B cell (primary cell): ENCODE results near the gene NIPAL3. TPM values are rescaled to one million over a fixed set of nuclear protein-coding genes. Genes with fewer than 3 reads are reported as not detected.

Experiments used
- ATAC-seq: fragments of 200-7000 bp; cut with Tn5 transposase; one replicate; pipeline ENCODE4 v1.10.0; 2021; ENCODE audit warnings: low read depth, mild to moderate bottlenecking, moderate number of reproducible peaks, moderate library complexity
- CTCF ChIA-PET: fragments of 350-600 bp; sonication (Branson Sonifier 250); formaldehyde crosslinking; loops from one replicate; lab custom pipeline; 2021; ENCODE audit warnings: antibody characterized with exemption, inconsistent platforms; lab: Charles Lee
- POLR2A ChIA-PET: fragments of 350-600 bp; sonication (Branson Sonifier 250); formaldehyde crosslinking; loops from one replicate; lab custom pipeline; 2021; ENCODE audit warnings: antibody characterized with exemption; lab: Charles Lee
- DNase-seq: peaks from one replicate; pipeline ENCODE4 v3.0.0; 2013
- H2AFZ ChIP-seq: 2 replicates; pipeline ENCODE4 v1.6.1; 2012; ENCODE audit warnings: mild to moderate bottlenecking, low read depth, low read length; ENCODE audit not compliant: insufficient read depth, poor library complexity, severe bottlenecking
- H3K27ac ChIP-seq, 2 donors: 1 replicate in 1 of 2; 2 replicates in 1 of 2; pipeline ENCODE4 v1.5.1; 2012 to 2013; ENCODE audit warnings: low read length in 2 of 2, mild to moderate bottlenecking in 2 of 2, moderate library complexity in 1 of 2
- H3K27me3 ChIP-seq, 4 experiments: fragments of 200-600 bp in 1 of 4; sonication (generic) in 1 of 4; replicated peaks in 1 of 4; 1 replicate in 2 of 4; 2 replicates in 2 of 4; pipeline versions ENCODE4 v1.6.1 to v1.7.0; 2013 to 2016; ENCODE audit warnings: low read length in 3 of 4, mild to moderate bottlenecking in 2 of 4, mixed read lengths in 1 of 4, moderate library complexity in 1 of 4; ENCODE audit not compliant: insufficient read depth in 4 of 4, control insufficient read depth in 3 of 4; ENCODE audit errors: control extremely low read depth in 1 of 4
- H3K36me3 ChIP-seq, 2 experiments: replicated peaks in 1 of 2; 1 replicate in 1 of 2; 2 replicates in 1 of 2; pipeline versions ENCODE4 v1.6.1 to v1.7.1; 2013; ENCODE audit warnings: low read length in 1 of 2; ENCODE audit not compliant: insufficient read depth in 2 of 2, control insufficient read depth in 1 of 2; ENCODE audit errors: control extremely low read depth in 1 of 2, extremely low read depth in 1 of 2
- H3K4me1 ChIP-seq, 2 donors: fragments of 200-600 bp in 1 of 2; sonication (generic) in 1 of 2; 1 replicate in 1 of 2; 2 replicates in 1 of 2; pipeline versions ENCODE4 v1.5.1 to v1.6.1; 2013 to 2017; ENCODE audit warnings: low read length in 2 of 2; ENCODE audit not compliant: control insufficient read depth in 2 of 2, insufficient read depth in 2 of 2
- H3K4me2 ChIP-seq: replicated peaks from 2 replicates; pipeline ENCODE3; 2012; ENCODE audit warnings: mild to moderate bottlenecking, low read depth, low read length; ENCODE audit not compliant: poor library complexity, severe bottlenecking
- H3K4me3 ChIP-seq, 5 experiments: fragments of 200-600 bp in 1 of 5; sonication (generic) in 1 of 5; 1 replicate in 3 of 5; 2 replicates in 2 of 5; pipeline versions ENCODE4 v1.5.1 to v1.7.0; 2011 to 2016; ENCODE audit warnings: low read length in 4 of 5, mild to moderate bottlenecking in 4 of 5, low read depth in 2 of 5, control low read depth in 1 of 5, moderate library complexity in 1 of 5; ENCODE audit not compliant: insufficient read depth in 1 of 5; ENCODE audit errors: control extremely low read depth in 1 of 5, extremely low read depth in 1 of 5
- H3K79me2 ChIP-seq: fragments of 200-600 bp; sonication (generic); one replicate; pipeline ENCODE4 v1.6.0; 2016; ENCODE audit warnings: low read length; ENCODE audit not compliant: control insufficient read depth, insufficient read depth
- H3K9ac ChIP-seq: fragments of 200-600 bp; sonication (generic); 2 replicates; pipeline ENCODE4 v1.6.1; 2017; ENCODE audit warnings: mild to moderate bottlenecking, low read length, moderate library complexity
- H3K9me3 ChIP-seq, 3 donors: one replicate each; pipeline versions ENCODE4 v1.6.1 to v1.7.1; 2013; ENCODE audit warnings: low read length in 2 of 3; ENCODE audit not compliant: control insufficient read depth in 2 of 3, insufficient read depth in 1 of 3; ENCODE audit errors: control extremely low read depth in 1 of 3
- H4K20me1 ChIP-seq: 2 replicates; pipeline ENCODE4 v1.6.0; 2012; ENCODE audit warnings: mild to moderate bottlenecking, low read length; ENCODE audit not compliant: insufficient read depth, control insufficient read depth, poor library complexity, severe bottlenecking
- H3K27ac Mint-ChIP-seq: one replicate; pipeline ENCODE4 v1.8.0; 2021; ENCODE audit warnings: mixed read lengths
- H3K27me3 Mint-ChIP-seq: one replicate; pipeline ENCODE4 v1.8.0; 2021; ENCODE audit warnings: mixed read lengths
- H3K4me1 Mint-ChIP-seq: one replicate; pipeline ENCODE4 v1.8.0; 2021; ENCODE audit warnings: mixed read lengths
- H3K4me3 Mint-ChIP-seq: one replicate; pipeline ENCODE4 v1.8.0; 2021; ENCODE audit warnings: mixed read lengths
- H3K9me3 Mint-ChIP-seq: one replicate; pipeline ENCODE4 v1.8.0; 2022; ENCODE audit warnings: mixed read lengths; ENCODE audit not compliant: insufficient read depth
- EZH2 ChIP-seq: IDR thresholded peaks from 2 replicates; pipeline ENCODE4 v1.6.1; 2012; ENCODE audit warnings: borderline replicate concordance, low read depth, mild to moderate bottlenecking, moderate library complexity, low read length; ENCODE audit not compliant: insufficient read depth, poor library complexity, severe bottlenecking
- WGBS: methylation state at CpG from one replicate; pipeline ENCODE4 v1.1.5; 2013; ENCODE audit warnings: missing lambda C conversion rate; ENCODE audit not compliant: insufficient coverage; 5-methylcytosine and 5-hydroxymethylcytosine counted together
- intact Hi-C: fragments of 100-400 bp; cut with micrococcal nuclease; formaldehyde crosslinking; loops from one replicate; pipeline ENCODE4 v1.10.0; 2022
- polyA plus RNA-seq: library from polyadenylated mRNA; depleted of rRNA; stranded (reverse); fragments of >200 nt; gene quantifications from 2 replicates; pipeline ENCODE4 v1.2.3, GENCODE V29; 2012
- total RNA-seq, 2 donors: library from RNA; stranded (reverse); fragments of 120-200 nt in 1 of 2; gene quantifications; 1 replicate in 1 of 2; 2 replicates in 1 of 2; pipeline versions ENCODE4 v1.2.3 to v1.2.4, GENCODE V29; 2013 to 2022
- TF ChIP-seq, protein P1 (sequence below): fragments of 200-600 bp; IDR thresholded peaks from one replicate; pipeline ENCODE4 v1.8.0; 2022; ENCODE audit warnings: antibody characterized with exemption, mild to moderate bottlenecking

Gene NIPAL3
- total and polyA plus RNA-seq, 2 donors (not counting 1 experiment from before 2014, with no cell fraction given): 23.8 to 31.6 TPM

DNA sequence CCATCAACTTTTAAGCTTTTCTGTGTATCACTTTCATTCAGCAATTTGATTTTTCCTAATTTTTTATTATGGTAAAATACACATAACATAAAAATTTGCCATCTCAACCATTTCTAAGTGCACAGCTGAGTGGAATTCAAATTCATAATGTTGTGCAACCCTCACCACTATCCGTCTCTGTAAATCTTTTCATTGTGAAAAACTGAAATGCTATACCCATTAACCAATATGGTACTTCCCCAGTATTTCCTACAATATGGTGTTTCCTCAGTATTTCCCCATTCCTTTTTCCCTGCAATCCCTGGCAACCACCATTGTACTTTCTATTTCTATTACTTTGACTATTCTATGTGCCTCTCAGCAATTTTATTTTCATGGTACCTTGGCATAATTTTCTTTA lies 8.8 kb upstream of the NIPAL3 start:
- no peak overlapping the region for H3K4me3 Mint-ChIP-seq
- Histone ChIP-seq H4K20me1 (no peaks in the 10 kb centered on the region), H3K4me3 (no peak overlapping the region), H3K9me3 (peaks cover 0 to 1% (median 0%) of the 10 kb centered on the region in 3 donors), H3K4me1 (no peaks in the 10 kb centered on the region), H3K9ac (no peak overlapping the region), H3K27me3 (no peaks in the 10 kb centered on the region), H3K4me2 (no peak overlapping the region), H2AFZ (no peak overlapping the region), H3K79me2 (no peaks in the 10 kb centered on the region), H3K27ac (no peak overlapping the region), H3K36me3 (no peaks in the 10 kb centered on the region)
- H3K27ac Mint-ChIP-seq: no peak overlapping the region
- intact Hi-C loops: no loop called here
- H3K9me3 Mint-ChIP-seq: no peaks in the 10 kb centered on the region
- POLR2A ChIA-PET: no interaction called here
- ATAC-seq: no peak
- TF ChIP-seq, protein P1, sequence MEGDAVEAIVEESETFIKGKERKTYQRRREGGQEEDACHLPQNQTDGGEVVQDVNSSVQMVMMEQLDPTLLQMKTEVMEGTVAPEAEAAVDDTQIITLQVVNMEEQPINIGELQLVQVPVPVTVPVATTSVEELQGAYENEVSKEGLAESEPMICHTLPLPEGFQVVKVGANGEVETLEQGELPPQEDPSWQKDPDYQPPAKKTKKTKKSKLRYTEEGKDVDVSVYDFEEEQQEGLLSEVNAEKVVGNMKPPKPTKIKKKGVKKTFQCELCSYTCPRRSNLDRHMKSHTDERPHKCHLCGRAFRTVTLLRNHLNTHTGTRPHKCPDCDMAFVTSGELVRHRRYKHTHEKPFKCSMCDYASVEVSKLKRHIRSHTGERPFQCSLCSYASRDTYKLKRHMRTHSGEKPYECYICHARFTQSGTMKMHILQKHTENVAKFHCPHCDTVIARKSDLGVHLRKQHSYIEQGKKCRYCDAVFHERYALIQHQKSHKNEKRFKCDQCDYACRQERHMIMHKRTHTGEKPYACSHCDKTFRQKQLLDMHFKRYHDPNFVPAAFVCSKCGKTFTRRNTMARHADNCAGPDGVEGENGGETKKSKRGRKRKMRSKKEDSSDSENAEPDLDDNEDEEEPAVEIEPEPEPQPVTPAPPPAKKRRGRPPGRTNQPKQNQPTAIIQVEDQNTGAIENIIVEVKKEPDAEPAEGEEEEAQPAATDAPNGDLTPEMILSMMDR: no peak
- no peak for TF ChIP-seq EZH2
- no peaks in the 10 kb centered on the region for H3K27me3 Mint-ChIP-seq
- WGBS: 100% methylated on average over 1 of the region's 1 CpG
- no peak for DNase-seq
- H3K4me1 Mint-ChIP-seq: no peaks in the 10 kb centered on the region
- CTCF ChIA-PET: interaction anchor here (2.2 to 4.7 kb wide), 2 partner anchors 9 to 15 kb away, joined by 7 to 20 read pairs; partner anchors contain the start of gene NIPAL3

DNA sequence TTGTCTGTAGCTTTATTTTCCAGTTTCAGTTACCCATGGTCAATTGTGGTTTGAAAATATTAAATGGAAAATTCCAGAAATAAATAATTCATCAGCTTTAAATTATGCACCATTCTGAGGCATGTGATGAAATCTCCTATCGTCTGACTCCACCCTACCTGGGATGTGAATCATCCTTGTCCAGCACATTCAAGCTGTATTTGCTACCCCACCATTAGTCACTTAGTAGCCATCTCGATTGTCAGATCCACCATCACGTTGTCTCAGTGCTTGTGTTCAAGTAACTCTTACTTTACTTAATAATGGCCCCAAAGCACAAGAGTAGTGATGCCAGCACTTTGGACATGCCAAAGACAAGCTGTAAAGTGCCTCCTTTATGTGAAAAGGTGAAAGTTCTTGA lies 6.1 kb upstream of the NIPAL3 start:
- H3K9ac ChIP-seq: no peak overlapping the region
- H3K4me1 Mint-ChIP-seq: peaks cover 12% of the 10 kb centered on the region
- H3K4me3 Mint-ChIP-seq: no peak overlapping the region
- no peaks in the 10 kb centered on the region for H3K27me3 ChIP-seq
- TF ChIP-seq, protein P1: no peak
- TF ChIP-seq EZH2: no peak
- H3K79me2 ChIP-seq: peaks cover 14% of the 10 kb centered on the region
- 80% methylated on average over 2 of the region's 3 CpGs for WGBS
- H3K36me3 ChIP-seq: no peaks in the 10 kb centered on the region
- CTCF ChIA-PET: interaction anchor here (0.8 to 2.5 kb wide), 7 partner anchors 14 to 259 kb away, joined by 3 to 15 read pairs (median 4); no protein-coding TSS in a partner anchor
- H3K27ac ChIP-seq: no peak overlapping the region
- no peak overlapping the region for H3K4me3 ChIP-seq
- H3K27me3 Mint-ChIP-seq: no peaks in the 10 kb centered on the region
- H3K27ac Mint-ChIP-seq: no peak overlapping the region
- H2AFZ ChIP-seq: no peak overlapping the region
- H3K4me1 ChIP-seq: peaks cover 6 to 12% of the 10 kb centered on the region in 2 donors
- ATAC-seq (no peak), DNase-seq (no peak)
- no peaks in the 10 kb centered on the region for H3K9me3 Mint-ChIP-seq
- intact Hi-C loops: no loop called here
- peaks cover 0 to 1% (median 0%) of the 10 kb centered on the region in 3 donors for H3K9me3 ChIP-seq
- no peak overlapping the region for H3K4me2 ChIP-seq
- POLR2A ChIA-PET: no interaction called here
- no peaks in the 10 kb centered on the region for H4K20me1 ChIP-seq
